ENCODE measurements around the gene RHO.

- TF ChIP-seq, protein P1, sequence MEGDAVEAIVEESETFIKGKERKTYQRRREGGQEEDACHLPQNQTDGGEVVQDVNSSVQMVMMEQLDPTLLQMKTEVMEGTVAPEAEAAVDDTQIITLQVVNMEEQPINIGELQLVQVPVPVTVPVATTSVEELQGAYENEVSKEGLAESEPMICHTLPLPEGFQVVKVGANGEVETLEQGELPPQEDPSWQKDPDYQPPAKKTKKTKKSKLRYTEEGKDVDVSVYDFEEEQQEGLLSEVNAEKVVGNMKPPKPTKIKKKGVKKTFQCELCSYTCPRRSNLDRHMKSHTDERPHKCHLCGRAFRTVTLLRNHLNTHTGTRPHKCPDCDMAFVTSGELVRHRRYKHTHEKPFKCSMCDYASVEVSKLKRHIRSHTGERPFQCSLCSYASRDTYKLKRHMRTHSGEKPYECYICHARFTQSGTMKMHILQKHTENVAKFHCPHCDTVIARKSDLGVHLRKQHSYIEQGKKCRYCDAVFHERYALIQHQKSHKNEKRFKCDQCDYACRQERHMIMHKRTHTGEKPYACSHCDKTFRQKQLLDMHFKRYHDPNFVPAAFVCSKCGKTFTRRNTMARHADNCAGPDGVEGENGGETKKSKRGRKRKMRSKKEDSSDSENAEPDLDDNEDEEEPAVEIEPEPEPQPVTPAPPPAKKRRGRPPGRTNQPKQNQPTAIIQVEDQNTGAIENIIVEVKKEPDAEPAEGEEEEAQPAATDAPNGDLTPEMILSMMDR (IDR thresholded peaks at IDR 0.05): no peak
- TF ChIP-seq POLR2A (IDR thresholded peaks at IDR 0.05): no peak
These were observed 6.1 kb downstream of the RHO start for GRCh38 chr3:129534428-129535027.
